Embryonic facial prominence (tissue), 1 donor: ENCODE results near the gene SPATA1.
A peak's percentile ranks its signal among the peaks of the same experiment; 100 is the strongest.

Source experiments
- DNase-seq: peaks from one replicate; pipeline ENCODE4 v3.0.0-alpha.2; 2016; ENCODE audit errors: extremely low spot score

Gene SPATA1

GRCh38 chr1:84508510-84508909 lies 2.3 kb downstream of the SPATA1 start:
- no peak for DNase-seq

DNA sequence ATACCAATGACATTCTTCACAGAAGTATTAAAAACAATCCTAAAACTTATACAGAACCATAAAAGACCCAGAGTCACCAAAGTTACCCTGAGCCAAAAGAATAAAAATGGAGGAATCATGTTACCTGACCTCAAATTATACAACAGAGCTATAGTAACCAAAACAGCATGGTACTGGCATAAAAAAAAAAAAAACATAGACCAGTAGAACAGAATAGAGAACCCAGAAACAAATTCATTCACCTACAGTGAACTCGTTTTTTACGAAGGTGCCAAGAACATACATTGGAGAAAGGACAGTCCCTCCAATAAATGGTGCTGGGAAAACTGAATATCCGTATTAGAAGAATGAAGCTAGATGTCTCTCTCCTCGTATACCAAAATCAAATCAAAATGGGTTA lies 2.8 kb downstream of the SPATA1 start:
- no peak for DNase-seq

DNA sequence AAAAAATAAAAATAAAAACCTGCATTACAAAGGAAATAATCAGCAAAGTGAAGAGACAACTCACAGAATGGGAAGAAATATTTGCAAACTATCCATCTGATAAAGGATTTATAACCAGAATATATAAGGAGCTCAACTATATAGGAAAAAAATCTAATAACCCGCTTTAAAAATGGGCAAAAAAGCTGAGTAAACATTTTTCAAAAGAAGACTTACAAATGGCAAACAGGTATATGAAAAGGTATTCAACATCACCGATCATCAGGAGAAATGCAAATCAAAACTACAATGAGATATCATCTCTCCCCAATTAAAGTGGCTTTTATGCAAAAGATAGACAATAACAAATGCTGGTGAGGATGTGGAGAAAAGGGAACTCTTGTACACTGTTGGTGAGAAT lies 4.0 kb downstream of the SPATA1 start:
- DNase-seq: no peak

GRCh38 chr1:84510668-84511067 lies 4.5 kb downstream of the SPATA1 start:
- DNase-seq: no peak

- no peak for DNase-seq
Observed at GRCh38 chr1:84524590-84524989, 18.4 kb downstream of the SPATA1 start.

DNA sequence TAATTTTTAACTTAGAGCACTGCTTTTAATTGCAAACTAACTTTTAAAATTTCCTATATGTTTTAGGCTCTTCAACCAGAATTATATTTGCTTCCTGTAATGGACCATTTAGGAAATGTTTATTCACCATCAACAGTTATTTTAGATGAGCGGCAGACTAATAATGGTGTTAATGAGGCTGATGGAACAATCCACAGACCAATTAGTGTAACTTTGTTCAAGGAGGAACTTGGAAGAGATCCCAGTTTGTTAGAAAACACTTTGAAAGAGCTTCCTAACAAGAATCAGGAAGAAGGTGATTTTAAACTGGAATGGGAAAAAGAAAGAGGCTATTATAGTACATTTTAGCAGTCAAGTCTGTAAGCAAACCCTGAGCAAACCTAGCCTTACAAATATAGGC lies 19.6 kb downstream of the SPATA1 start:
- no peak for DNase-seq

GRCh38 chr1:84538599-84538998 lies 32.4 kb downstream of the SPATA1 start:
- DNase-seq: no peak

GRCh38 chr1:84539972-84540371 lies 33.8 kb downstream of the SPATA1 start:
- no peak for DNase-seq

DNA sequence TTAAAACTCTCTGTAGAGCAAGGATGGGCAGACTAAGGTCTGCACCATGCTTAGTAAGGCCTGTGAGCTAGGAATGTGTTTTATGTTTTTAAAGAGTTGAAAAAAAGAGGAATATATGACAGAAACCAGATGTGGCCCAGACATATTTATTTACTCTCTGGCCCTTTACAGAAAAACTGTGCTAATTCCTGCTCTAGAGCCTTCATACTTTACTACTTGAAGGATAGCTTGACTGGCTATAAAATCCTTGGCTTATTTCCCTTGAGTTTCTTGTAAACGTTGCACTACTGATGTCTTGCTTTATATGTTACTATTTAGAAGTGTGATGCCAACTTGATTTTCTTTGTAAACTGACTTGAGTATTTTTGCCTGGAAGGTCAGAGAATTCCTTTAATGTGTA lies 34.6 kb downstream of the SPATA1 start:
- DNase-seq: no peak

GRCh38 chr1:84541679-84542078 lies 35.5 kb downstream of the SPATA1 start:
- no peak for DNase-seq

DNA sequence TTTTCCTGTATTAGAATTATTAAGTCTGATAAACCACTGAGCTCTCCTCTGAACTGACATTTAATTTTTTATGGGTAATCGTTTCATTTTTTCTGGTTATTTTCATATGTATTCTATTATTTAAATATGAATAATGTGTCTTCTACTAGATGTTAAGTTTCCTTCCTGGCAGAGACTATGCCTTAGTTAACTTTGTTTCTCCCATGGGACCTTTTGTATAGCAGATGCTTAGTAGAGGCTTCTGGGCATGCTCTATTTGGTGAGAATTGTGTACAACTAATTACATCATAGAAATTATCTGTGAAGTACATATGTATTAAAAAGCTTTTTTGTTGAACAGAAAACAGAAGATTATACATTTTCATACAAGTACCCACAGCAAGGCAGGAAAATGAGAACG lies 44.6 kb downstream of the SPATA1 start:
- no peak for DNase-seq

DNA sequence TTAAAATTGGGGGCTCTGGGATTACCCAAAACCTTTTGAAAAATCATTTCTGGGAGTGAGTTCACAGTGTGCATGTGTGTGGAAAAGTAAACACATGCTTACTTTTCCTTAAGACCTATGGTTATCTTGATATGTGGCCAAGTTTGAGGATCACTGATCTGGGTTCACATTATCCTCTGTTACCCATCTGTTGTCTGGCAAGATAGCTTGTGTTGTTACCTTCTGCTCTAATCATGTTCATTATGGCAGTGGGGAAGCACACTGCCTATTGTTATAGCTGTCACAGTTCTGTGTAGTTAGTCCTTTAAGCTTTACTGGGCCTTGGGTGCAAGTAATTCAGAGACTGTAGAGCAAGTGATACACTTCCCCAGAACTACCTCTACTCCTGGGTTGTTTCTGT lies 63.0 kb downstream of the SPATA1 start:
- no peak for DNase-seq

DNA sequence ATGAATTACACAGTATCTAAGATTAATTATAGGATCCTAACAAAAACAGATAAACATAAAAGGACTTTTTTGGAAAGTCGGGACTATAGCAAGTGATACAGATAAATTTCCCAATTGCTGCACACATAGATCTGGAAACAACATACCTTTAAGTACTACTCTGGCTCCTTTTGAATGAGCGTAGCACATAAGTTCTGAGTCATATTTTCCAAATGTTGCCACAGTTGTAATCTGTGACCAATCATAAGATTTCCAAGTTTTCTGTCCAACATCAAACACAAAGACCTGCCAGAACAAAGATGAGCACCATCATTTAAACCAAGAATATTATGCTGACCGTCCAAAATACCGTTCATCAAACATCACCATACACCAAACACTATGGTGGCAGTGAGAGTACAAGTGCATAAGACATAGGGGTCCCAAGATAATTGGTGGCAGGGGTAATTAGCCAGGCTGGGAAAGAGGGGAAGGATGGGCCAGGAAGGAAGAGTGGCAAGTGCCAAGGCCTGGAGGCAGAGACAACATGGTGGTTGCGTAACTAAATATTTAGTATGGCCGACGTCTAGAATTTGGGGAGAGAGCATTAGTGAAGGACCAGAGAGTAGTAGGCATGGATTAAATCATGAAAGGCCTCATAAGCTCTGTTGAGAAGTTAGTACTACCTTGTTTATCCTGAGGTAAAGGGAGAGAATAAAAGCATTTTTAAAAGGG lies 64.4 kb downstream of the SPATA1 start:
- no peak for DNase-seq

- no peak for DNase-seq
Observed at GRCh38 chr1:84571150-84571535, 65.0 kb downstream of the SPATA1 start.

DNA sequence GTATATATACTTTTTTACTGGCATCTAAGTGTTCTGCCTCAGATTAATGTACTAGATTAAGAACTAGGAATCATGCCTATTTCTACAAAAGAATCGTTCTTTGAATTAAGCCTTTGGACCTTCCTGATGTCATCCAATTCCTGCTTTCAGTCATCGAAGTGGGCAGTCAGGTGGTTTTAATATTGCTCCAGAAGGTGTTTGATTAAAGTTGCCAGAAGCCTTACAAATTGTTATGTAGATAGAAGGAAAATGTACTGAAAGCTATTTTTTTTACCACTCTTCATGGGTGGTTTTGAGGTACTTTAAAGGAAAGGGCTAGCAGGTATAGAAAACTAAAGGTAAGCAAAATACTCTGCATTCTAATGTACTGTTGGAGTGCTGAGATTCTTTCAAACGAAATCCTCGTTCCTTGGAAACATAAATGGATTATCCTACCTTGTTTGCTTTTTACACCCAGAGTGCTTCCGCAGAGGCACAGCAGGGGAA lies 67.3 kb downstream of the SPATA1 start:
- no peak for DNase-seq

DNA sequence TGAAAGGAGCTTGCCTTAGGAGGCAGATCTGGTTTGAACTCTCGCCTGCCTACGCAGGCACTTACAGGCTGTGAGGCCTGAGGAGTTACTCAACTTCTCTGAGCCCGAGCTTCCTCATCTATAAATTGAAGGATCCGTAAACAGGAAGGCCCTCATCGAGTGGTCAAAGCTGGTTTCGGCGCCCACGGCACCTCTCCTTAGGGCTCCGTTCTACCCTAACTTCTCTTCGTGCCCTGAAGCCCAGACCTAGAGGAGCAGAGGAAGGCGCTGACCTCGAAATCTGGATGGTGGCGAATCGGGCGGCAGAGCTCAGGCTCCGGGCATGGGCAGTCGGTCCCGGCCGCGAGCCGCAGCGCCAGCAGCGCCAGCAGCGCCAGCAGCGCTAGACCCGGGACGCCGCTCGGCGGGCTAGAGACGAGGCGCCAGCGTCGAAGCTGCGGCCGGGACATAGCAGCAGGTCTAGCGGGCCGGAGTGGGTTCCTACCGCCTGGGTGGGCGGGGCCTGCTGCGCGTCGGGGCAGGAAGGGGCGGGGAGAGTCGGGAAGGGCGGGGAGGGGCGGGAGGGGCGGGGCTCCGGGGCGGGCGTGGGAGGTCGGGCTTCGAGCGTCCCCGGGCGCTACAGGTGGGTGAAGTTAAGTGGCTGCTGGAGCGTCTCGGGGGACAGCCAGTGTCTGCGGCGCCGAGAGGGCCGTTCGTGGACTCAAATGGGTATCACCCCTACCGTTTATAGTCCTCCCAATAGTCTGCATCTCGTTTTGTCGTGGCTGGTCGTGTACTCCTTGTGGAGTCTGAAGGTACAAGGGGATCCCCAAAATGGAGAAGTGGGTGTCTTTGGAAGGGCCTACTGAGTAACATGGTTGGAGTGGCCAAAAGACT lies 68.0 kb downstream of the SPATA1 start, which contains the start of gene CTBS:
CTBS (minus strand) TSS at position 474 of the 876 bp plus-strand sequence; CDS start at position 449, 25 bp downstream.
- DNase-seq: peak; percentile 80

- no peak for DNase-seq
Observed at GRCh38 chr1:84574936-84575335, 68.8 kb downstream of the SPATA1 start.

- no peak for DNase-seq
Observed at GRCh38 chr1:84581648-84582047, 75.5 kb downstream of the SPATA1 start.

- DNase-seq: no peak
Observed at GRCh38 chr1:84582802-84583587, 76.8 kb downstream of the SPATA1 start.

DNA sequence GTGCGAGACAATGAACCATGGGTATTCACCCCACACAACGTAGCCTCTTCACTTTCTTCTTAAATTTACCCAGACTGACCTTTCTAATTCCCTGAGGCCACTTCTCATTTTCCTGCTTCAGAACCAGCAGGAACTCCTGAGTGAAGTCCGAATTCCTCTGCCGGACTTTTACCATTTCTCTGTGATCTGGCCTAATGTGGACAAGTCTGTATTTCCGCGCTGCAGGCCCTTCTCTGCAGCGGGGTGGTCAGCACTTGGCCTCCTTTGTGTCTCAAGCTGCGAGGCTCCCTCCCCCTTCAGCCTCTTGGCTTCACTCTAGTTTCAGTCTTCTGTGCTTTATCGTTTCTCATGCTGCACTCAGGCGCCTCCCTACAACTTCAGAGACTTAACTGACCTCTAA lies 77.5 kb downstream of the SPATA1 start:
- no peak for DNase-seq

GRCh38 chr1:84584126-84584525 lies 77.9 kb downstream of the SPATA1 start:
- no peak for DNase-seq

GRCh38 chr1:84585803-84586202 lies 79.6 kb downstream of the SPATA1 start:
- no peak for DNase-seq
